Sigmoid colon (tissue), 7 donors: Measurements from ENCODE around the gene PDE1C. TPM values are rescaled to one million over a fixed set of nuclear protein-coding genes. Genes with fewer than 3 reads are reported as not detected.
A peak's percentile ranks its signal among the peaks of the same experiment; 100 is the strongest.

Source experiments
- DNase-seq: peaks from one replicate; pipeline ENCODE4 v3.0.0-alpha.2; 2019
- H3K27ac ChIP-seq, 4 donors: fragments of 200-600 bp; sonication (generic); one replicate each; pipeline ENCODE4 v1.5.1; 2016 to 2019; ENCODE audit warnings: mild to moderate bottlenecking in 1 of 4
- H3K27me3 ChIP-seq, 3 donors: fragments of 200-600 bp; sonication (generic); one replicate each; pipeline ENCODE4 v1.5.1; 2019; ENCODE audit warnings: mild to moderate bottlenecking in 1 of 3
- H3K36me3 ChIP-seq, 4 donors: fragments of 200-600 bp; sonication (generic); one replicate each; pipeline ENCODE4 v1.5.1; 2016 to 2019
- H3K4me1 ChIP-seq, 4 donors: fragments of 200-600 bp; sonication (generic); one replicate each; pipeline ENCODE4 v1.5.1; 2017 to 2019
- H3K4me3 ChIP-seq, 4 donors: fragments of 200-600 bp; sonication (generic); one replicate each; pipeline ENCODE4 v1.5.1; 2017 to 2019; ENCODE audit warnings: mild to moderate bottlenecking in 2 of 4, moderate library complexity in 1 of 4
- H3K9me3 ChIP-seq, 4 donors: fragments of 200-600 bp in 3 of 4; sonication (generic) in 3 of 4; one replicate each; pipeline versions ENCODE4 v1.5.1 to v1.6.1; 2013 to 2019
- CTCF ChIP-seq, 4 experiments: fragments of 450-650 bp in 3 of 4; fragments of 200-600 bp in 1 of 4; IDR thresholded peaks; one replicate each; pipeline ENCODE4 v1.5.1; 2016 to 2019; ENCODE audit warnings: antibody characterized with exemption in 4 of 4, mild to moderate bottlenecking in 3 of 4, moderate library complexity in 2 of 4
- EP300 ChIP-seq, 4 donors: sonication (generic); formaldehyde crosslinking; IDR thresholded peaks; one replicate each; pipeline ENCODE4 v1.6.1; 2017; ENCODE audit warnings: antibody characterized with exemption in 4 of 4
- POLR2A ChIP-seq, 2 donors: fragments of 450-650 bp; IDR thresholded peaks; one replicate each; pipeline ENCODE4 v1.6.1; 2016; ENCODE audit warnings: antibody characterized with exemption in 2 of 2, mild to moderate bottlenecking in 2 of 2, moderate library complexity in 2 of 2
- POLR2AphosphoS5 ChIP-seq, 4 donors: sonication (generic); formaldehyde crosslinking; IDR thresholded peaks; one replicate each; pipeline ENCODE4 v1.6.1; 2017; ENCODE audit warnings: antibody characterized with exemption in 4 of 4
- WGBS, 2 donors: extraction: QIAGEN DNeasy Blood & Tissue Kit; methylation state at CpG; one replicate each; pipeline ENCODE4 v1.1.7; 2013; 5-methylcytosine and 5-hydroxymethylcytosine counted together
- intact Hi-C: fragments of 100-400 bp; cut with DNase I; formaldehyde crosslinking; loops from one replicate; pipeline ENCODE4 v1.15.1; 2023
- polyA plus RNA-seq, 3 donors: library from polyadenylated mRNA; stranded (reverse); fragments of 200-250 nt; gene quantifications; one replicate each; pipeline ENCODE4 v1.2.3, GENCODE V29; 2013
- total RNA-seq, 4 donors: library from RNA; depleted of rRNA; stranded (reverse); fragments of >200 nt; gene quantifications; one replicate each; pipeline ENCODE4 v1.1.0, GENCODE V29; 2016
- donor health status: healthy with polysubstance abuse.
- donor health status: Bipolar disorder and iron deficiency.
- donor health status: healthy.

PDE1C gene
- total and polyA plus RNA-seq, 7 donors, result under 0.01 to 19.4 (median 5.9) TPM

DNA sequence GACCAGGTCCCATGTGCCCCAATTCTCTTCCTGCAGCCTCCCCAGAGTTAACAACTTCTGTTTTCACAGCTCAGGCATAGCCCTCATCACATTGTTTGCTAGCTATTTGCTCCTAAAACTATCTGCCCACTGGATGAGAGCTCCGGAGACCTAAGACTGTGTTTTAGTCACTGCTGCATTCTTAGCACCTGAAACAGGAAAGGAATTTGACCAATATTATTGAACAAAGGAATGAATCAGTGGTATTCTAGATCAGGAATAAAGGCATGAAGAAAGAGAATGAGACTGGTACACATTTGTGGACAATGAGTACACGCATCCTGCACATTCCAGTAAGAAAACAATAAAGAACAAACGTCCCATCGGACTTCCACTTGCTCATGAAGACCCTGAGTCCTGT is 328.4 kb downstream of the PDE1C start:
- WGBS, 2 donors, result 52 to 76% methylated on average over 4 of the region's 4 CpGs
- no peak for DNase-seq
- no peak overlapping the region for H3K4me3 ChIP-seq
- no peaks in the 10 kb centered on the region for H3K36me3 ChIP-seq
- H3K4me1 ChIP-seq, result no peaks in the 10 kb centered on the region
- peaks cover 0 to 10% (median 0%) of the 10 kb centered on the region in 3 donors for H3K27me3 ChIP-seq
- TF ChIP-seq EP300 (IDR thresholded peaks at IDR 0.05) (no peak), POLR2AphosphoS5 (IDR thresholded peaks at IDR 0.05) (no peak)
- H3K27ac ChIP-seq, result no peak overlapping the region
- no peaks in the 10 kb centered on the region for H3K9me3 ChIP-seq
- intact Hi-C loops, result no loop called here

GRCh38 chr7:31735991-31736982 is 333.9 kb downstream of the PDE1C start:
- Histone ChIP-seq H3K4me1 (no peaks in the 10 kb centered on the region), H3K36me3 (no peaks in the 10 kb centered on the region), H3K4me3 (no peak overlapping the region), H3K27me3 (peaks cover 0 to 5% (median 0%) of the 10 kb centered on the region in 3 donors), H3K9me3 (no peaks in the 10 kb centered on the region), H3K27ac (no peak overlapping the region)
- intact Hi-C loops, result loop anchor here (5.0 kb wide), 2 partner anchors 294 to 934 kb away; no protein-coding TSS in a partner anchor
- 49 to 55% methylated on average over 11 of the region's 11 CpGs for WGBS, 2 donors
- TF ChIP-seq CTCF (IDR thresholded peaks at IDR 0.05) (peak; percentile 60 to 80 (median 76)), POLR2AphosphoS5 (IDR thresholded peaks at IDR 0.05) (no peak)
- DNase-seq, result peak; percentile 74

- Histone ChIP-seq H3K4me1 (no peaks in the 10 kb centered on the region), H3K4me3 (no peak overlapping the region), H3K9me3 (no peaks in the 10 kb centered on the region), H3K27ac (no peak overlapping the region), H3K27me3 (peaks cover 0 to 5% (median 0%) of the 10 kb centered on the region in 3 donors), H3K36me3 (no peaks in the 10 kb centered on the region)
- 67 to 75% methylated on average over 5 of the region's 5 CpGs for WGBS, 2 donors
- no peak for DNase-seq
- TF ChIP-seq EP300 (IDR thresholded peaks at IDR 0.05), result no peak
- no peak for TF ChIP-seq POLR2AphosphoS5 (IDR thresholded peaks at IDR 0.05)
- no peak for TF ChIP-seq POLR2A (IDR thresholded peaks at IDR 0.05)
- TF ChIP-seq CTCF (IDR thresholded peaks at IDR 0.05), result no peak
- intact Hi-C loops, result no loop called here
Observed at GRCh38 chr7:31734456-31734855, 335.8 kb downstream of the PDE1C start.

- H3K4me1 ChIP-seq, result no peaks in the 10 kb centered on the region
- H3K27ac ChIP-seq, result no peak overlapping the region
- H3K36me3 ChIP-seq, result no peaks in the 10 kb centered on the region
- intact Hi-C loops, result no loop called here
- TF ChIP-seq POLR2A (IDR thresholded peaks at IDR 0.05), result no peak
- TF ChIP-seq EP300 (IDR thresholded peaks at IDR 0.05), result no peak
- TF ChIP-seq CTCF (IDR thresholded peaks at IDR 0.05), result no peak
- TF ChIP-seq POLR2AphosphoS5 (IDR thresholded peaks at IDR 0.05), result no peak
- H3K27me3 ChIP-seq, result no peaks in the 10 kb centered on the region
- 52% methylated on average over 3 of the region's 3 CpGs for WGBS, 2 donors
- H3K9me3 ChIP-seq, result no peaks in the 10 kb centered on the region
- H3K4me3 ChIP-seq, result no peak overlapping the region
- no peak for DNase-seq
Observed at GRCh38 chr7:31729195-31729804, 340.9 kb downstream of the PDE1C start.

DNA sequence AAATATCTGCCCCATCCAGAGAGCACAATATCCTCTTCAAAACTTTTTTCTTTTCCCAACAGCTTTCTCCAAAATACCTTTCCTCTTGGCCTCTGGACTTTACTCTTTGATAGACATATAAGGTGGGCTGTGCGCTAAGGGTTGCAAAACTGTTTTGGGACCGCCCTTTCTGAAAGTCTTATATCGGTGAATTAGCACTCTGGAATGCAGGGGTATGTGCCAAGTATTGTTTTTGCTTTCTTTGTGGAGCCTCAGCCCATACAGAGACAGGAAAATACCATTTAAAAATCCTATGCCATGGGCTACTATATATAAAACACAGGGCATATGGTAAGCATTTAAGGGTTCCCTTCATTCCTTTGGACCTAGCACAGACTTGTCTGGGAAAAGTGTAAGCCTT is 345.5 kb downstream of the PDE1C start:
- intact Hi-C loops, result no loop called here
- no peak overlapping the region for H3K4me3 ChIP-seq
- H3K27me3 ChIP-seq, result no peaks in the 10 kb centered on the region
- H3K36me3 ChIP-seq, result no peaks in the 10 kb centered on the region
- H3K9me3 ChIP-seq, result no peaks in the 10 kb centered on the region
- TF ChIP-seq POLR2A (IDR thresholded peaks at IDR 0.05) (no peak), CTCF (IDR thresholded peaks at IDR 0.05) (no peak), EP300 (IDR thresholded peaks at IDR 0.05) (no peak), POLR2AphosphoS5 (IDR thresholded peaks at IDR 0.05) (no peak)
- WGBS, 2 donors, result 81 to 83% methylated on average over 3 of the region's 3 CpGs
- H3K27ac ChIP-seq, result no peak overlapping the region
- no peaks in the 10 kb centered on the region for H3K4me1 ChIP-seq
- DNase-seq, result no peak
